HAP-1 (cell line): ENCODE results near the gene ENG.

ENCODE experiments used
- DNase-seq, 2 experiments: peaks; one replicate each; pipeline ENCODE4 v3.0.0-alpha.2; 2016 to 2020; ENCODE audit warnings: low spot score in 2 of 2
- H3K27me3 ChIP-seq: fragments of 250-450 bp; sonication (Bioruptor Pico); 2 replicates; pipeline ENCODE4 v1.5.1; 2020; ENCODE audit warnings: low read depth, mild to moderate bottlenecking, moderate library complexity
- H3K36me3 ChIP-seq: fragments of 250-450 bp; sonication (Bioruptor Pico); replicated peaks from 2 replicates; pipeline ENCODE4 v1.5.1; 2020; ENCODE audit warnings: mild to moderate bottlenecking
- H3K4me1 ChIP-seq: fragments of 250-450 bp; sonication (Bioruptor Pico); 2 replicates; pipeline ENCODE4 v1.5.1; 2020; ENCODE audit warnings: mild to moderate bottlenecking
- H3K4me3 ChIP-seq: fragments of 250-450 bp; sonication (Bioruptor Pico); 2 replicates; pipeline ENCODE4 v1.5.1; 2020; ENCODE audit warnings: mild to moderate bottlenecking, moderate library complexity
- H3K9me3 ChIP-seq: fragments of 250-450 bp; sonication (Bioruptor Pico); 2 replicates; pipeline ENCODE4 v1.5.1; 2020; ENCODE audit warnings: mild to moderate bottlenecking, moderate library complexity
- in situ Hi-C: fragments of 300-500 bp; cut with MboI; formaldehyde crosslinking; loops from 3 replicates; pipeline ENCODE4 v1.14.3; 2020; ENCODE audit warnings: low sequenced_read_pairs, inconsistent platforms, mixed read lengths

The ENG gene

GRCh38 chr9:127829205-127829906 lies 25.1 kb downstream of the ENG start:
- Histone ChIP-seq H3K4me1 (no peaks in the 10 kb centered on the region), H3K9me3 (no peaks in the 10 kb centered on the region), H3K4me3 (no peak overlapping the region), H3K27me3 (no peaks in the 10 kb centered on the region), H3K36me3 (no peaks in the 10 kb centered on the region)
- in situ Hi-C loops, result no loop called here
- DNase-seq, result no peak

GRCh38 chr9:127828262-127829031 lies 26.0 kb downstream of the ENG start:
- no peaks in the 10 kb centered on the region for H3K36me3 ChIP-seq
- H3K27me3 ChIP-seq, result no peaks in the 10 kb centered on the region
- no peaks in the 10 kb centered on the region for H3K9me3 ChIP-seq
- in situ Hi-C loops, result no loop called here
- no peaks in the 10 kb centered on the region for H3K4me1 ChIP-seq
- no peak for DNase-seq
- H3K4me3 ChIP-seq, result no peak overlapping the region

DNA sequence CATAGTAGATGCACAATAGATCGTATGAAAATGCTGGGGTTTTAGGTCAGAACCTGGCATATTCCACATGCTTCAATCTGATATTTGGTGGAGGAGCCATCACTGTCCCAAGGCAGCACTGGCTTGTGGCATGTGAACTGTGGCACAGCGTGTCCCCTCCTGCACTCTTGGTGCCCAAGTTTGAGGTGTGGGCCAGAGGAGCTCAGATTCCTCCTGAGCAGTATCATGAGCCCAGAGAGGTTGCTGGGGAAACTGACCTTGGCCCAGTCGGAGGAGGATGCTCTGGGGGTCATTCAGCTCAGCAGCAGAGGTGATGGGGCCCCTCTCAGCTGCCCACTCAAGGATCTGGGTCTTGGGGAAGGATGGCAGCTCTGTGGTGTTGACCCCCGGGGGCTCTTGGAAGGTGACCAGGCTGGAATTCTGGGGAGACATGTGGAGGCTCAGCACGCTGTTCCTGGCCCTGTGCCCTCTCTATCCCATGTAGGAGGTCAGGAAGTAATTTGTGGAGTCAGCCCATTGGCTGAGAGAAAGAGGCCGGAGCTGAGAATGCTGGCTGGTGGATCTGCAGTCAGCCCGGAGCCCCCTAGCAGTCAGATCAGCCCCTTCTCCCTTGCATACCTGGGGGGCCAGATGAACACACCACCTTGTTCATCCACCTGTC lies 28.1 kb downstream of the ENG start:
- in situ Hi-C loops, result no loop called here
- no peaks in the 10 kb centered on the region for H3K9me3 ChIP-seq
- DNase-seq, result no peak
- no peaks in the 10 kb centered on the region for H3K27me3 ChIP-seq
- no peaks in the 10 kb centered on the region for H3K4me1 ChIP-seq
- H3K4me3 ChIP-seq, result no peak overlapping the region
- no peaks in the 10 kb centered on the region for H3K36me3 ChIP-seq

DNA sequence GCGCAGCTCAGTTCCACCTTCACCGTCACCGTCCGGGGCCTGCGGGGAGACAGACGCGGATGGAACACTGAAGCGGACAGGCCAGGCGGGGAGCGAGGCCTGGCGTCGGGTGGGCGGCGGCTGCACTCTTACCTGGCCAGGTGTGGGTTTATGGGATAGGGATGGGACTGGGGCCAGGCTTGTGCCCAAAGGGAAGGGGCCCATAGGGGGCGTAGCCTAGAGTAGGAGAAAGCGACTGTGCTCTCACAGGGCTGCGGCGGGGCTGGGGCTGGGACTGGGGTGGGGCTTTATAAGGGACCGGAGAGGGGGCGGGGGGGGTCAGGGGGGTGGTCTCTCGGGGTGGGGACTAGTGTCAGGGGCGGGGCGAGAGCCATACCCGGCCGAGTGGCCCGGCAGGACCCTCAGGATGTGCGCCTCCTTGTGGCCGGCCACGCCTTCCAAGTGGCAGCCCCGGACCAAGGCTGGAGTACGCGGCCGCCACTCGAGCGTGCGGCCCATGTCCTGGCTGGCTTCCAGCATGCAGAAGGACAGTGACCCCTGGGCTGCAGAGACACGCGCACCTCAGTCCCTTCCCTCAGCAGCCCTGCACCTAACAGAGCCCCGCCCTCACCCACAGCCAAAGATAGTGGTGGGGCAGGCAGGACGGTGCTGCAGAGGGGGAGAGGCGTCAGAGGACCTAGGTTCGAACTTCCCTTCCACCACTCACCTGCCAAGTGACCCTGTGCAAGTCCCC lies 29.0 kb downstream of the ENG start:
- Histone ChIP-seq H3K4me3 (no peak overlapping the region), H3K4me1 (no peaks in the 10 kb centered on the region), H3K27me3 (no peaks in the 10 kb centered on the region), H3K36me3 (no peaks in the 10 kb centered on the region), H3K9me3 (no peaks in the 10 kb centered on the region)
- in situ Hi-C loops, result no loop called here
- DNase-seq, result peak; percentile 32 to 84

GRCh38 chr9:127822108-127822507 lies 32.4 kb downstream of the ENG start:
- Histone ChIP-seq H3K4me1 (no peaks in the 10 kb centered on the region), H3K36me3 (no peaks in the 10 kb centered on the region), H3K27me3 (no peaks in the 10 kb centered on the region), H3K4me3 (no peak overlapping the region), H3K9me3 (no peaks in the 10 kb centered on the region)
- no peak for DNase-seq
- in situ Hi-C loops, result no loop called here

GRCh38 chr9:127818574-127818973 lies 35.9 kb downstream of the ENG start:
- Histone ChIP-seq H3K36me3 (peaks cover 11% of the 10 kb centered on the region; the same call in 1 of the 2 replicates), H3K4me3 (no peak overlapping the region), H3K27me3 (no peaks in the 10 kb centered on the region), H3K9me3 (no peaks in the 10 kb centered on the region), H3K4me1 (no peaks in the 10 kb centered on the region)
- in situ Hi-C loops, result no loop called here
- DNase-seq, result no peak

- no peak for DNase-seq
- Histone ChIP-seq H3K9me3 (no peaks in the 10 kb centered on the region), H3K27me3 (no peaks in the 10 kb centered on the region), H3K36me3 (peaks cover 17% of the 10 kb centered on the region), H3K4me1 (no peaks in the 10 kb centered on the region), H3K4me3 (no peak overlapping the region)
- in situ Hi-C loops, result no loop called here
These were observed 36.5 kb downstream of the ENG start for GRCh38 chr9:127817881-127818434.

DNA sequence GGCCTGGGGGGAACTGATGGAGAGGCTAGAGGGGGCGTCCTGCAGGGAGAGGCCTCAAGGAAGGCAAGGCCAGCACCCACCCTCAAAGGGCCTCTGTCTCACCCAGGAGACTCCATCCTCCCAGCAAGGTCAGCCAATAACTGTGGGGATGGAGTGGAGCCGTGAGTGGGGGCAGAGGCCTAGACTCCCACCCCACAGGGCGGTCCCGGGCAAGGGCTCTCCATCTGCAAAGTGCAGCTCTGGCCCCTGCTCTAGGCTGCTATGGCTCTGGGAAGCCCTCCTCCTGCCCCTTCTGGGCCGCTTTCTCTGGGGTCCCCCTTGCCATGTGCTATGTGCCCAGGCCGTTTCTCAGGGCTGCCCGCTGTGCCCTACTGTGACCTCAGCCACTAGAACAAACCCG lies 37.7 kb downstream of the ENG start:
- Histone ChIP-seq H3K27me3 (no peaks in the 10 kb centered on the region), H3K4me1 (no peaks in the 10 kb centered on the region), H3K9me3 (no peaks in the 10 kb centered on the region), H3K4me3 (no peak overlapping the region), H3K36me3 (peaks cover 26% of the 10 kb centered on the region)
- DNase-seq, result no peak
- in situ Hi-C loops, result no loop called here

DNA sequence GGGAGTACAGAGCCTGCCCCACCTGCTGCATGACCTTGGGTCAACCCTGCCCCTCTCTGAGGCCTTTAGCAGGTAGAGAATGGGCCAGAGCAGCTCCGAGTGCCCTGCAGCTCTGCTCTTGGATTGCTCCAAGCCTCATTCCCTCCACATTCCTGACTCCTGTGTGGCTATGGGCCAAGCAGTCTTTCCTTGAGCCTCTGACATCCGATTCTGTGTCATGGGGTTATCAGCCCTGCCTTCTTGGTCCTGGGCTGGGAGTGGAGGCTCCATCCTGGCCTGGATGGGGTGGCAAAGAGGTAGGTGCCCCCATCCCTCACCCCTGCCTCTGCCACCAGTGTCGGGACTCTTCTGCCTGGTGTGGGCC lies 38.1 kb downstream of the ENG start:
- H3K9me3 ChIP-seq, result no peaks in the 10 kb centered on the region
- no peaks in the 10 kb centered on the region for H3K27me3 ChIP-seq
- H3K4me3 ChIP-seq, result no peak overlapping the region
- in situ Hi-C loops, result no loop called here
- H3K36me3 ChIP-seq, result peaks cover 29% of the 10 kb centered on the region
- DNase-seq, result no peak
- no peaks in the 10 kb centered on the region for H3K4me1 ChIP-seq

- H3K36me3 ChIP-seq, result peaks cover 29% of the 10 kb centered on the region
- in situ Hi-C loops, result no loop called here
These were observed 38.7 kb downstream of the ENG start for GRCh38 chr9:127815512-127816361.

DNA sequence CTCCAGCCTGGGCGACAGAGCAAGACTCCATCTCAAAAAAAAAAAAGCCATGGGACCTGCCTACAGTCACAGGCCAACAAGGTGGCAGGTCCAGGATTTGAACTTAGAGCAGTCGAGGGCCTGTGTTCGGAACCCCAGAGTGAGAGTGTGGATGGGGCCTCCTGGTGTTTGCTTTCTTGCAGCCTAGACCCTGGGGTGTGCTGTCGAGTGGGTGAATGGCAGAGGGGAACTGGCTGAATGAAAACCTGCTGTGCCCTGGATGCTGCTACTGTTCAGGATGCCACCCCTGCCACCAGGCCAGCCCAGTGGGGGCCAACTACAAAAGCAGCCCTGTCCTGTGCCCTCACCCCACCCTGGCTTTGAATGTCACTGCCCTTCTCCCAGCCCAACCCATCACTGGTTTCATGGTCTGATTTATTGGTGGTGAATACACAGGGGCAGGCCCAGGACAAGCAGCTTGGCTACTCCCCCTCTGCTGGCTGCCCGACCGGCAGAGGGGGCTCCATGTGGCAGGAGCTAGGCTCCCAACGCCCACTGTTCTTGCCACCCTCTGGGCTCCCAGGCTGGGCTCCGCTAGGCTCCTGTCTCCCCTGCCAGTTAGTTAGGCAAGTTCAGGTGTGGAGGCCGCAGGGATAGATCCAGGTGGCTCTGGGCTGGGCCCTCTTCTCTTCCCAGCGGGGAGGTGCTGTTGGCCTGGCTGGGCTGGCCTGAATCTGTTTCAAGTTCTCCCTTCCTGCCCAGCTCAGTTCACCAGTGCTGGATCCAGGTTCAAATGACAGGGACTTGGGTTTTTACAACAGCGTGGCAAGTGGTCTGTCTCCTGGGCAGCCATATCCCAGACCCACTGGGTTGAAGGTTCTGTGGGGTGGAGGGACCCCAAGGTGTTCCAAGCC lies 39.6 kb downstream of the ENG start:
- no peak for DNase-seq
- in situ Hi-C loops, result no loop called here
- Histone ChIP-seq H3K4me3 (no peak overlapping the region), H3K36me3 (peaks cover 37% of the 10 kb centered on the region), H3K4me1 (no peaks in the 10 kb centered on the region), H3K27me3 (no peaks in the 10 kb centered on the region), H3K9me3 (no peaks in the 10 kb centered on the region)

More at GRCh38 chr9:127815512-127816361, 38.7 kb downstream of the ENG start:
- Histone ChIP-seq H3K4me3 (no peak overlapping the region), H3K4me1 (no peaks in the 10 kb centered on the region), H3K27me3 (no peaks in the 10 kb centered on the region), H3K9me3 (no peaks in the 10 kb centered on the region)
- no peak for DNase-seq

DNA sequence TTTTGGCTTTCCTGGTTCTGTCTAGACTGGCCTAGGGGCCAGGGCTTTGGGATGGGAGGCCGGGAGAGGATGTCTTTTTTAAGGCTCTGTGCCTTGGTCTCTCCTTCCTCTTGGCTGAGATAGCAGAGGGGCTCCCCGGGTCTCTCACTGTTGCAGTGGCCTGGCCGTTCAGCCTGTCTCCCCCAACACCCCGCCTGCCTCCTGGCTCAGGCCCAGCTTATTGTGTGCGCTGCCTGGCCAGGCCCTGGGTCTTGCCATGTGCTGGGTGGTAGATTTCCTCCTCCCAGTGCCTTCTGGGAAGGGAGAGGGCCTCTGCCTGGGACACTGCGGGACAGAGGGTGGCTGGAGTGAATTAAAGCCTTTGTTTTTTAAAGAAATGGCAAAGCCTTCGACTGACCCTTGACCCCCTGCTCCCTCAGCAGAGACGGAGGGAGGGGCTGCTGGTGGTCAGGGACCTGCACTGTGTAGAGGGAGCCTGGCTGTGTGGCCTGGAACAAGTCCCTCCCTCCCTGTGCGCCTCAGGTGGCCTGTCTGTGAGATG lies 40.7 kb downstream of the ENG start:
- no peaks in the 10 kb centered on the region for H3K27me3 ChIP-seq
- H3K4me1 ChIP-seq, result no peaks in the 10 kb centered on the region
- no peaks in the 10 kb centered on the region for H3K9me3 ChIP-seq
- no peak overlapping the region for H3K4me3 ChIP-seq
- in situ Hi-C loops, result no loop called here
- peaks cover 40% of the 10 kb centered on the region for H3K36me3 ChIP-seq
- no peak for DNase-seq
